HepG2 (cell line): ENCODE data around the gene ANKAR. TPM values are rescaled to one million over a fixed set of nuclear protein-coding genes. Genes with fewer than 3 reads are reported as not detected.
A peak's percentile ranks its signal among the peaks of the same experiment; 100 is the strongest.

ENCODE experiments used
- ADNP ChIP-seq: sonication (generic); formaldehyde crosslinking; IDR thresholded peaks from 2 replicates; pipeline ENCODE4 v1.4.0; 2020; ENCODE audit warnings: missing genetic modification reagents
- CSRNP1 ChIP-seq: sonication (generic); formaldehyde crosslinking; IDR thresholded peaks from 2 replicates; pipeline ENCODE4 v1.8.1; 2023; ENCODE audit warnings: mild to moderate bottlenecking, missing genetic modification reagents
- FOSL2 ChIP-seq: sonication (generic); formaldehyde crosslinking; IDR thresholded peaks from 2 replicates; pipeline ENCODE4 v1.4.0; 2020; ENCODE audit warnings: missing genetic modification reagents
- FOXA1 ChIP-seq, 2 experiments: fragments of 450-650 bp in 1 of 2; sonication (generic) in 1 of 2; formaldehyde crosslinking in 1 of 2; IDR thresholded peaks; 2 replicates each; pipeline versions ENCODE4 v1.4.0 to v1.6.1; 2016 to 2020; ENCODE audit warnings: missing genetic modification reagents in 1 of 2
- GPN1 ChIP-seq: sonication (generic); formaldehyde crosslinking; IDR thresholded peaks from 2 replicates; pipeline ENCODE4 v1.5.1; 2020; ENCODE audit warnings: missing genetic modification reagents, borderline replicate concordance
- HNF1B ChIP-seq: sonication (generic); formaldehyde crosslinking; IDR thresholded peaks from 2 replicates; pipeline ENCODE4 v1.5.1; 2020; ENCODE audit warnings: mild to moderate bottlenecking, moderate library complexity, missing genetic modification reagents
- PBX2 ChIP-seq: IDR thresholded peaks from 2 replicates; pipeline ENCODE4 v1.6.1; 2016; ENCODE audit warnings: control low read depth
- TARDBP ChIP-seq: sonication (generic); formaldehyde crosslinking; IDR thresholded peaks from 2 replicates; pipeline ENCODE4 v1.8.0; 2022; ENCODE audit warnings: mild to moderate bottlenecking, missing genetic modification reagents
- THAP11 ChIP-seq: IDR thresholded peaks from 2 replicates; pipeline ENCODE4 v1.6.1; 2016; ENCODE audit warnings: missing biosample characterization, missing genetic modification reagents
- ZNF407 ChIP-seq: sonication (generic); formaldehyde crosslinking; IDR thresholded peaks from one replicate; pipeline ENCODE4 v1.5.1; 2020; ENCODE audit warnings: mild to moderate bottlenecking, missing genetic modification reagents; ENCODE audit errors: not compliant biosample characterization
- ZNF510 ChIP-seq: sonication (generic); formaldehyde crosslinking; IDR thresholded peaks from 2 replicates; pipeline ENCODE4 v1.4.0; 2020; ENCODE audit warnings: low read depth, mild to moderate bottlenecking, missing genetic modification reagents
- ZNF550 ChIP-seq: sonication (generic); formaldehyde crosslinking; IDR thresholded peaks from 2 replicates; pipeline ENCODE4 v1.4.0; 2020; ENCODE audit warnings: mild to moderate bottlenecking, missing genetic modification reagents, borderline replicate concordance
- ZNF552 ChIP-seq: sonication (generic); formaldehyde crosslinking; IDR thresholded peaks from 2 replicates; pipeline ENCODE4 v1.9.0; 2022; ENCODE audit warnings: missing genetic modification reagents, mild to moderate bottlenecking, borderline replicate concordance
- ZNF660 ChIP-seq: sonication (generic); formaldehyde crosslinking; IDR thresholded peaks from 2 replicates; pipeline ENCODE4 v1.5.1; 2020; ENCODE audit warnings: mild to moderate bottlenecking, low read depth, missing genetic modification reagents, borderline replicate concordance
- ZSCAN29 ChIP-seq: sonication (generic); formaldehyde crosslinking; conservative IDR thresholded peaks from 2 replicates; pipeline ENCODE4 v1.4.0; 2020; ENCODE audit warnings: mild to moderate bottlenecking, missing genetic modification reagents
- polyA plus RNA-seq, 8 experiments: library from polyadenylated mRNA; depleted of rRNA in 3 of 8; stranded (reverse) in 7 of 8; unstranded in 1 of 8; fragments of >200 nt; fragmentation: Illumina TruSeq in 4 of 8; extraction: Trizol in 4 of 8; gene quantifications; 2 replicates each; pipeline versions ENCODE4 v1.2.1 to v1.2.3, GENCODE V29; 2011 to 2016; ENCODE audit warnings: low read depth in 4 of 8, missing spikeins in 1 of 8, mixed read lengths in 1 of 8; ENCODE audit not compliant: insufficient read depth in 1 of 8
- total RNA-seq, 5 experiments: library from RNA; depleted of rRNA; stranded (reverse); fragments of >200 nt; fragmentation: Illumina TruSeq; extraction: Trizol; gene quantifications; 2 replicates each; pipeline ENCODE4 v1.2.3, GENCODE V29; 2016; ENCODE audit warnings: low read depth in 1 of 5

The ANKAR gene
- total and polyA plus RNA-seq, 2 of the 13 experiments (the other 11 are each of a cell fraction or from before 2014, with no cell fraction given) = 3.6 to 5.0 TPM

- TF ChIP-seq ADNP (CRISPR knock-in tag) (no peak), ZNF552 (no peak), ZSCAN29 (CRISPR knock-in tag) (peak; percentile 80; the same call in 1 of the 2 replicates), FOSL2 (no peak; the same call in 1 of the 2 replicates), ZNF407 (CRISPR knock-in tag) (peak; percentile 99), CSRNP1 (peak; percentile 97; the same call in 1 of the 2 replicates), THAP11 (CRISPR knock-in tag) (peak; percentile 84), ZNF550 (no peak; the same call in 1 of the 2 replicates), ZNF660 (CRISPR knock-in tag) (no peak), GPN1 (CRISPR knock-in tag) (peak; percentile 77; the same call in 1 of the 2 replicates), TARDBP (peak; percentile 72; the same call in 1 of the 2 replicates), HNF1B (peak; percentile 76; the same call in 1 of the 2 replicates), FOXA1 (IDR thresholded peaks at IDR 0.05) (no peak), FOXA1 (CRISPR knock-in tag; IDR thresholded peaks at IDR 0.05) (peak; percentile 94), PBX2 (no peak), ZNF510 (peak; percentile 94; the same call in 1 of the 2 replicates)
Observed at GRCh38 chr2:189661148-189661956, 13.1 kb upstream of the ANKAR start, which contains the start of gene ASNSD1 (continued).
